Dermis lymphatic vessel endothelial cell (primary cell): Measurements from ENCODE around the gene USP17L11. TPM values are rescaled to one million over a fixed set of nuclear protein-coding genes. Genes with fewer than 3 reads are reported as not detected.

Experiments used
- total RNA-seq: library from RNA; depleted of rRNA; stranded (reverse); fragments of >200 nt; gene quantifications from 2 replicates; pipeline ENCODE4 v1.2.1, GENCODE V29; 2014

The USP17L11 gene
- not detected in 2 replicates for total RNA-seq

GRCh38 chr4:9215105-9215504, at the start of gene USP17L11:
TSS of gene USP17L11 (plus strand) at chr4:9215405. CDS start at chr4:9215405, 0 bp downstream.

GRCh38 chr4:9169791-9170459, 45.3 kb upstream of the USP17L11 start, which contains the start of gene FAM90A26:
TSS of gene FAM90A26 (plus strand) at chr4:9170409. CDS start at chr4:9173173, 2,764 bp downstream.

GRCh38 chr4:9210357-9210756, 4.8 kb upstream of the USP17L11 start, which contains the start of gene USP17L10:
TSS of gene USP17L10 (plus strand) at chr4:9210657. CDS start at chr4:9210657, 0 bp downstream.

GRCh38 chr4:9219852-9220251, 4.6 kb downstream of the USP17L11 start, which contains the start of gene USP17L12:
TSS of gene USP17L12 (plus strand) at chr4:9220152. CDS start at chr4:9220152, 0 bp downstream.

GRCh38 chr4:9224596-9224995, 9.4 kb downstream of the USP17L11 start, which contains the start of gene USP17L13:
TSS of gene USP17L13 (plus strand) at chr4:9224896. CDS start at chr4:9224896, 0 bp downstream.

GRCh38 chr4:9234085-9234484, 18.9 kb downstream of the USP17L11 start, which contains the start of gene USP17L15:
TSS of gene USP17L15 (plus strand) at chr4:9234385. CDS start at chr4:9234385, 0 bp downstream.

GRCh38 chr4:9243579-9243978, 28.4 kb downstream of the USP17L11 start, which contains the start of gene USP17L17:
TSS of gene USP17L17 (plus strand) at chr4:9243879. CDS start at chr4:9243879, 0 bp downstream.

GRCh38 chr4:9247953-9248680, 32.9 kb downstream of the USP17L11 start, which contains the start of gene USP17L18:
TSS of gene USP17L18 (plus strand) at chr4:9248630. CDS start at chr4:9248630, 0 bp downstream.

GRCh38 chr4:9253078-9253477, 37.9 kb downstream of the USP17L11 start, which contains the start of gene USP17L19:
TSS of gene USP17L19 (plus strand) at chr4:9253378. CDS start at chr4:9253378, 0 bp downstream.

GRCh38 chr4:9257824-9258223, 42.6 kb downstream of the USP17L11 start, which contains the start of gene USP17L20:
TSS of gene USP17L20 (plus strand) at chr4:9258124. CDS start at chr4:9258124, 0 bp downstream.

GRCh38 chr4:9262572-9262971, 47.4 kb downstream of the USP17L11 start, which contains the start of gene USP17L21:
TSS of gene USP17L21 (plus strand) at chr4:9262872. CDS start at chr4:9262872, 0 bp downstream.

Other genes starting within 250 kb of the USP17L11 start
- not detected in 2 replicates for gene FAM90A26, start 45.0 kb upstream of the USP17L11 start, total RNA-seq
- gene USP17L10, start 4.7 kb upstream of the USP17L11 start, total RNA-seq = not detected in 2 replicates
- gene USP17L12, start 4.7 kb downstream of the USP17L11 start, total RNA-seq = not detected in 2 replicates
- not detected in 2 replicates for gene USP17L13, start 9.5 kb downstream of the USP17L11 start, total RNA-seq
- not detected in 2 replicates for gene USP17L15, start 19.0 kb downstream of the USP17L11 start, total RNA-seq
- gene USP17L17, start 28.5 kb downstream of the USP17L11 start, total RNA-seq = not detected in 2 replicates
- not detected in 2 replicates for gene USP17L18, start 33.2 kb downstream of the USP17L11 start, total RNA-seq
- gene USP17L19, start 38.0 kb downstream of the USP17L11 start, total RNA-seq = not detected in 2 replicates
- not detected in 2 replicates for gene USP17L20, start 42.7 kb downstream of the USP17L11 start, total RNA-seq
- gene USP17L21, start 47.5 kb downstream of the USP17L11 start, total RNA-seq = not detected in 2 replicates
- gene USP17L22, start 52.2 kb downstream of the USP17L11 start, total RNA-seq = not detected in 2 replicates
- not detected in 2 replicates for gene USP17L24, start 109.8 kb downstream of the USP17L11 start, total RNA-seq
- gene USP17L25, start 114.5 kb downstream of the USP17L11 start, total RNA-seq = not detected in 2 replicates
- not detected in 2 replicates for gene USP17L26, start 119.3 kb downstream of the USP17L11 start, total RNA-seq
- not detected in 2 replicates for gene USP17L5, start 124.0 kb downstream of the USP17L11 start, total RNA-seq
- gene USP17L27, start 128.7 kb downstream of the USP17L11 start, total RNA-seq = not detected in 2 replicates
- gene USP17L28, start 133.5 kb downstream of the USP17L11 start, total RNA-seq = not detected in 2 replicates
- not detected in 2 replicates for gene USP17L29, start 138.2 kb downstream of the USP17L11 start, total RNA-seq
- not detected in 2 replicates for gene USP17L30, start 147.7 kb downstream of the USP17L11 start, total RNA-seq
- gene DEFB131A, start 229.0 kb downstream of the USP17L11 start, total RNA-seq = not detected in 2 replicates